ENCODE results near the gene CTDSP1. TPM values are rescaled to one million over a fixed set of nuclear protein-coding genes. Genes with fewer than 3 reads are reported as not detected.

Gene CTDSP1
- polyA plus RNA-seq, 4 donors = 94.3 to 181 (median 127) TPM

DNA sequence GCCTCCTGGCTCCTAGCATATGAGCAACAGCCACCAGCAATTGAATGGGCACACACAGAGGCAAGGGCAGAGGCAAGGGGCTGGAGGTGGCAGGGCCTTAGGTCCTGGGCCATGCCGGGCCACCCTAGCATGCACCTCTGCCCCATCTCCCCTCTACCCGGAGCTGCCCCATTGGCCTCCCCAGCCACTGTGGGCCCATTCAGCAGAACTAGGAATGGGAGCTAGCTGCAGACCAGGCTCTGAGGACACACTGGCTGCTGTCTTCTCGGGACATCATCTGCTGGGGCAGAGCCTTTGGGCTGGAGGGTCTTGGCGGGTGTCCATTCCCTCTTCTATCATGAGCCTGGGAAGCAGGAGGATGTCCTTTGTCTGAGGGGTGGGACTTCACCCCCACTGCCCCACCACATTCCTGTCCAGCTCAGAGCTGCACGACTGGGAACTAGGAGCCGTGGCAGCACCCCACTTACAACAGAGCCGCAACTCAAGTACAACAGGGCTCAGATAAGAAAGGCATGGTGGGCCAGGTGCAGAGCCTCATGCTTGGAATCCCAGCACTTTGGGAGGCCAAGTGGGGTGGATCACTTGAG lies 20.1 kb downstream of the CTDSP1 start:
- peaks cover 0 to 30% (median 4%) of the 10 kb centered on the region in 3 donors for H3K4me1 ChIP-seq (ENCODE audit: control insufficient read depth in 3 of 3, insufficient read depth in 2 of 3, low read depth in 1 of 3, low read length in 2 of 3)
- H3K27ac ChIP-seq (ENCODE audit: low read depth in 1 of 3, low read length in 2 of 3) = peak overlapping the region; percentile 80 to 93 (median 81)
- FAIRE-seq (no peak), DNase-seq (peak; percentile 45 to 54)
- no peaks in the 10 kb centered on the region for H3K27me3 ChIP-seq (ENCODE audit: control insufficient read depth in 3 of 3, insufficient read depth in 3 of 3, low read length in 3 of 3)
- H3K4me3 ChIP-seq (ENCODE audit: low read depth in 1 of 3, low read length in 3 of 3) = peak overlapping the region; percentile 28 to 78 (median 69)
- WGBS, 3 donors = 12 to 57% (median 34%) methylated on average over 7 of the region's 7 CpGs
- no peaks in the 10 kb centered on the region for H3K9me3 ChIP-seq (ENCODE audit: control insufficient read depth in 2 of 2, insufficient read depth in 1 of 2, low read depth in 1 of 2, low read length in 1 of 2)
- H3K36me3 ChIP-seq (ENCODE audit: control insufficient read depth in 3 of 3, insufficient read depth in 2 of 3, low read depth in 1 of 3, low read length in 3 of 3) = peaks cover 0 to 43% (median 5%) of the 10 kb centered on the region in 3 donors

DNA sequence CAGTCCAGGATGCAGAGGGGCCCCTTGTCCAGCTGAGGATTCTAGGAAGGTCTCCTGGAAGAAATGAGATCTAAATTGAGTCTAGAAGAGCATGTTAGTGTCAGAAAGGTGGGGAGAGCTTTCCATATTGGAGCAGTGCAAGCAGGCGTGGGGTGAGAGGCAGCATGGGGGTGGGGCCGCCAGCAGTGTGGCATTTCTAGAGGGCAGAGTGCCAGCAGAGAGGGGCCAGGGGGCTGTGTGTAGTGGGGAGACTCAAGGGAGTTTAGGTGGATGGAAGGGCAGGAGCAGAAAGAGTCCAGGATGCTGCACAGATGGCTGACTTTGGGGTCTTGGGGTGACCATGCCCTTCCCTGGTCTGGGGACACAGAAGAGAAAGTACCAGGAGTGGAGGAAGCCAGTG lies 21.4 kb downstream of the CTDSP1 start:
- H3K27me3 ChIP-seq (ENCODE audit: control insufficient read depth in 3 of 3, insufficient read depth in 3 of 3, low read length in 3 of 3) = no peaks in the 10 kb centered on the region
- DNase-seq = peak in 1 of 2 donors; percentile 54
- peak overlapping the region; percentile 69 to 94 (median 93) for H3K27ac ChIP-seq (ENCODE audit: low read depth in 1 of 3, low read length in 2 of 3)
- H3K36me3 ChIP-seq (ENCODE audit: control insufficient read depth in 3 of 3, insufficient read depth in 2 of 3, low read depth in 1 of 3, low read length in 3 of 3) = peaks cover 2 to 54% (median 5%) of the 10 kb centered on the region in 3 donors
- peak overlapping the region in 2 of 3 donors; percentile 69 to 78 for H3K4me3 ChIP-seq (ENCODE audit: low read depth in 1 of 3, low read length in 3 of 3)
- FAIRE-seq = no peak
- peaks cover 0 to 30% (median 4%) of the 10 kb centered on the region in 3 donors for H3K4me1 ChIP-seq (ENCODE audit: control insufficient read depth in 3 of 3, insufficient read depth in 2 of 3, low read depth in 1 of 3, low read length in 2 of 3)
- 23 to 67% (median 37%) methylated on average over 2 of the region's 2 CpGs for WGBS, 3 donors
- no peaks in the 10 kb centered on the region for H3K9me3 ChIP-seq (ENCODE audit: control insufficient read depth in 2 of 2, insufficient read depth in 1 of 2, low read depth in 1 of 2, low read length in 1 of 2)

DNA sequence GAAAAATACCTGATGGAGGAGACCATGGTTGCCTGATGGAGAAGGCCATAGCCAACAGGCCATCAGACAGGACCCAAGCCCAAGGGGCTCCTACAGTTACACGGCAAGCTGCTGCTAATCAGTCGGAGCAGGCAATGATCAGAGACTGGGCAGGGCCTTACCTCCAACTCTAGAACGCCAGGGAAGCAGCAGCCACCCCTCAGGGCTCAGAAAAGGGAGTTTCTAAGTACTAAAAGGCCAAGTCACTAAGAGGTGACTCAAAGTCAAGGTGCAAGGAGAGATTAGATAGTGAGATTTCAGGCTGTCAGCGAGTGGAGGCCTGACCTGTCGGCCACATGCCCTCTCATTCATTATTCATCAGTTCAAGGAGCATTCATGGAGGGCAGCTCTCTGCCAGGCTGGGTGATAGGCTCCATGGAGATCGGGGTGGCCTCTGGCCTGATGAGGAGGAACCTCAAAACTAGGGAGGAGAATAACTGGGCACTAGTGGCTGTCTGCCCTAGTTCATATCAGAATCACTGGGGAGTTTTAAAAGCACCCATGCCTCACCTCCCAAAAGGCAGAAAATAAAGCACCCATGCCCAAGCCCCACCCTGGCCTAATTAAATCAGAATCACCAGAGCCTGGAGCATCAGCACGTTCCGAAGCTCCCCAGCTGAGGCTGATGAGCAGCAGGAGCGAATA lies 22.9 kb downstream of the CTDSP1 start:
- 38 to 72% (median 52%) methylated on average over 9 of the region's 9 CpGs for WGBS, 3 donors
- Histone ChIP-seq H3K36me3 (ENCODE audit: control insufficient read depth in 3 of 3, insufficient read depth in 2 of 3, low read depth in 1 of 3, low read length in 3 of 3) (peaks cover 2 to 68% (median 5%) of the 10 kb centered on the region in 3 donors), H3K4me1 (ENCODE audit: control insufficient read depth in 3 of 3, insufficient read depth in 2 of 3, low read depth in 1 of 3, low read length in 2 of 3) (peaks cover 0 to 27% (median 4%) of the 10 kb centered on the region in 3 donors), H3K27me3 (ENCODE audit: control insufficient read depth in 3 of 3, insufficient read depth in 3 of 3, low read length in 3 of 3) (no peaks in the 10 kb centered on the region), H3K4me3 (ENCODE audit: low read depth in 1 of 3, low read length in 3 of 3) (peak overlapping the region in 2 of 3 donors; percentile 7 to 12), H3K27ac (ENCODE audit: low read depth in 1 of 3, low read length in 2 of 3) (peak overlapping the region; percentile 75 to 94 (median 93)), H3K9me3 (ENCODE audit: control insufficient read depth in 2 of 2, insufficient read depth in 1 of 2, low read depth in 1 of 2, low read length in 1 of 2) (no peaks in the 10 kb centered on the region)
- DNase-seq = peak; percentile 65 to 94
- FAIRE-seq = no peak

DNA sequence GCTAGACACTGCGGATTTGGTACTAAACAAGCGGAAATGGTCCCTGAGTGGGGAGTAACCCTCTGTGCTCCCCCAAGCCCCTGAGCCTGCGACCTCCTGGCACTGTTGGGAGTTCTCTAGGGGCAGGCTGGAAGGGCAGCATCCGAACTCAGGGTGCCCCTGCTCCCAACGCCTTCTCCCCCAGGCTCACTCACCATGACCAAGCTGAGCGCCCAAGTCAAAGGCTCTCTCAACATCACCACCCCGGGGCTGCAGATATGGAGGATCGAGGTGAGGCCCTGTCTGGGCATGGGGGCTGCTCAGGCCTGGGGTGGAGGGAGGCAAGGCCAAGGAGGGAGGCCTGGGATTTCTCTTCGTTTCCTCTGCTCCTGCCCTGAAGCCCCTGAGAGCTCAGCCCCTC lies 23.9 kb downstream of the CTDSP1 start:
- no peak for FAIRE-seq
- 80 to 85% (median 81%) methylated on average over 7 to 9 of the region's 9 CpGs for WGBS, 3 donors
- peaks cover 2 to 78% (median 8%) of the 10 kb centered on the region in 3 donors for H3K36me3 ChIP-seq (ENCODE audit: control insufficient read depth in 3 of 3, insufficient read depth in 2 of 3, low read depth in 1 of 3, low read length in 3 of 3)
- DNase-seq = no peak
- no peaks in the 10 kb centered on the region for H3K9me3 ChIP-seq (ENCODE audit: control insufficient read depth in 2 of 2, insufficient read depth in 1 of 2, low read depth in 1 of 2, low read length in 1 of 2)
- H3K4me1 ChIP-seq (ENCODE audit: control insufficient read depth in 3 of 3, insufficient read depth in 2 of 3, low read depth in 1 of 3, low read length in 2 of 3) = peaks cover 0 to 17% (median 0%) of the 10 kb centered on the region in 3 donors
- no peaks in the 10 kb centered on the region for H3K27me3 ChIP-seq (ENCODE audit: control insufficient read depth in 3 of 3, insufficient read depth in 3 of 3, low read length in 3 of 3)
- no peak overlapping the region for H3K27ac ChIP-seq (ENCODE audit: low read depth in 1 of 3, low read length in 2 of 3)
- peak overlapping the region in 1 of 3 donors; percentile 2 for H3K4me3 ChIP-seq (ENCODE audit: low read depth in 1 of 3, low read length in 3 of 3)

DNA sequence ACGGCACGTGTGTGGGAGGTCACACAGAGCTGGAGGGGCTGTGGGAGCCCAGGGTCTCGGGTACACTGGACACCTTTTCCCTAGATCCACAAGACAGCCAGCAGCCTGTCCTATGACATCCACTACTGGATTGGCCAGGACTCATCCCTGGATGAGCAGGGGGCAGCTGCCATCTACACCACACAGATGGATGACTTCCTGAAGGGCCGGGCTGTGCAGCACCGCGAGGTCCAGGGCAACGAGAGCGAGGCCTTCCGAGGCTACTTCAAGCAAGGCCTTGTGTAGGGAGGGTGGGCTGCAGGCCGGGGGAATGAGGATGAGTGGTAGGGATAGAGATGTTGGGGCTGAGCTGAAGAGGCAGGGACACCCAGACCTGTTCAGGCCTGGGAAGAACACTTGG lies 25.9 kb downstream of the CTDSP1 start:
- WGBS, 3 donors = 85 to 93% (median 87%) methylated on average over 10 of the region's 10 CpGs
- no peak overlapping the region for H3K4me3 ChIP-seq (ENCODE audit: low read depth in 1 of 3, low read length in 3 of 3)

DNA sequence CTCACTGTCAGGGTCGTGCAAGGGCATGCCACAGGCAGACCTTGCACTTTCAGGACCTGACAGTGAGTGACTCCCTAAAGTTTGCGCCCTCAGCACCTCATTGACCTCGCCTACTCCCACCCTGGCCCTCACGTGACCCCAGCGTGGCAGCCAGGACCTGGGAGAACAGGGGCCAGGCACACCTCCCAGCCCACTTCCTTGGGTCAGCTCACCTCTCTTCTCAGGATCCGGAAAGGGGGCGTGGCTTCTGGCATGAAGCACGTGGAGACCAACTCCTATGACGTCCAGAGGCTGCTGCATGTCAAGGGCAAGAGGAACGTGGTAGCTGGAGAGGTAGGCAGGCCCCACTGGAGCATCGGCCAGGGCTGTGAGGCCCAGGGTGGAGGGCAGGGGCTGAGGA lies 28.1 kb downstream of the CTDSP1 start:
- H3K9me3 ChIP-seq (ENCODE audit: control insufficient read depth in 2 of 2, insufficient read depth in 1 of 2, low read depth in 1 of 2, low read length in 1 of 2) = no peaks in the 10 kb centered on the region
- 72 to 76% (median 74%) methylated on average over 11 of the region's 11 CpGs for WGBS, 3 donors
- H3K4me3 ChIP-seq (ENCODE audit: low read depth in 1 of 3, low read length in 3 of 3) = no peak overlapping the region
- H3K27me3 ChIP-seq (ENCODE audit: control insufficient read depth in 3 of 3, insufficient read depth in 3 of 3, low read length in 3 of 3) = no peaks in the 10 kb centered on the region
- DNase-seq (no peak), FAIRE-seq (no peak)
- no peak overlapping the region for H3K27ac ChIP-seq (ENCODE audit: low read depth in 1 of 3, low read length in 2 of 3)
- peaks cover 0 to 5% (median 0%) of the 10 kb centered on the region in 3 donors for H3K4me1 ChIP-seq (ENCODE audit: control insufficient read depth in 3 of 3, insufficient read depth in 2 of 3, low read depth in 1 of 3, low read length in 2 of 3)
- H3K36me3 ChIP-seq (ENCODE audit: control insufficient read depth in 3 of 3, insufficient read depth in 2 of 3, low read depth in 1 of 3, low read length in 3 of 3) = peaks cover 2 to 96% (median 22%) of the 10 kb centered on the region in 3 donors

More for the DNA sequence above, 25.9 kb downstream of the CTDSP1 start:
- DNase-seq = no peak
- no peaks in the 10 kb centered on the region for H3K27me3 ChIP-seq (ENCODE audit: control insufficient read depth in 3 of 3, insufficient read depth in 3 of 3, low read length in 3 of 3)
- H3K9me3 ChIP-seq (ENCODE audit: control insufficient read depth in 2 of 2, insufficient read depth in 1 of 2, low read depth in 1 of 2, low read length in 1 of 2) = no peaks in the 10 kb centered on the region
- peaks cover 0 to 17% (median 0%) of the 10 kb centered on the region in 3 donors for H3K4me1 ChIP-seq (ENCODE audit: control insufficient read depth in 3 of 3, insufficient read depth in 2 of 3, low read depth in 1 of 3, low read length in 2 of 3)
- peaks cover 2 to 90% (median 13%) of the 10 kb centered on the region in 3 donors for H3K36me3 ChIP-seq (ENCODE audit: control insufficient read depth in 3 of 3, insufficient read depth in 2 of 3, low read depth in 1 of 3, low read length in 3 of 3)
- no peak for FAIRE-seq
- H3K27ac ChIP-seq (ENCODE audit: low read depth in 1 of 3, low read length in 2 of 3) = no peak overlapping the region

DNA sequence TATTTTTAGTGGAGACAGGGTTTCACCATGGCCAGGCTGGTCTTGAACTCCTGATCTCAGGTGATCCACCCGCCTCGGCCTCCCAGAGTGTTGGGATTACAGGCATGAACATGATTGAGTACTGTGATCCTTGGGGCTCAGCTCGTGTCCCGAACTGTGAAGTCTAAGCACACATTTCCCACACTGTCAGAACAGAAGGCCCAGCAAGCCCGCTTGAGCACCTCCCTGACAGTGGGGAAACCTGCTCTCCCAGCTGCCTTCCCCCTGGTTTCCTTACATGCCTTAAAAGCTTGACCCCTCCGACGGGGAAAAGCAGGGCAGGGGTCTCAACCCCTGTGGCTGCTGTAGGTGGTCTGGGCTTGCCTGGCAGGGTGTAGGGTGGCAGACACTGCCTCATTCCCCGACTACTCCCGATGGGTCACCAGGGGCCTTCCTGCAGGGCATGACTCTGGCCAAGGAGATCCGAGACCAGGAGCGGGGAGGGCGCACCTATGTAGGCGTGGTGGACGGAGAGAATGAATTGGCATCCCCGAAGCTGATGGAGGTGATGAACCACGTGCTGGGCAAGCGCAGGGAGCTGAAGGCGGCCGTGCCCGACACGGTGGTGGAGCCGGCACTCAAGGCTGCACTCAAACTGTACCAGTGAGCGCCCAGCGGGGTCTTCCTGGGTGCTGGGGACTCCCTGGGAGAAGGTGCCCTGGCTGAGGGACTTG lies 29.3 kb downstream of the CTDSP1 start:
- peaks cover 2 to 96% (median 19%) of the 10 kb centered on the region in 3 donors for H3K36me3 ChIP-seq (ENCODE audit: control insufficient read depth in 3 of 3, insufficient read depth in 2 of 3, low read depth in 1 of 3, low read length in 3 of 3)
- DNase-seq = no peak

DNA sequence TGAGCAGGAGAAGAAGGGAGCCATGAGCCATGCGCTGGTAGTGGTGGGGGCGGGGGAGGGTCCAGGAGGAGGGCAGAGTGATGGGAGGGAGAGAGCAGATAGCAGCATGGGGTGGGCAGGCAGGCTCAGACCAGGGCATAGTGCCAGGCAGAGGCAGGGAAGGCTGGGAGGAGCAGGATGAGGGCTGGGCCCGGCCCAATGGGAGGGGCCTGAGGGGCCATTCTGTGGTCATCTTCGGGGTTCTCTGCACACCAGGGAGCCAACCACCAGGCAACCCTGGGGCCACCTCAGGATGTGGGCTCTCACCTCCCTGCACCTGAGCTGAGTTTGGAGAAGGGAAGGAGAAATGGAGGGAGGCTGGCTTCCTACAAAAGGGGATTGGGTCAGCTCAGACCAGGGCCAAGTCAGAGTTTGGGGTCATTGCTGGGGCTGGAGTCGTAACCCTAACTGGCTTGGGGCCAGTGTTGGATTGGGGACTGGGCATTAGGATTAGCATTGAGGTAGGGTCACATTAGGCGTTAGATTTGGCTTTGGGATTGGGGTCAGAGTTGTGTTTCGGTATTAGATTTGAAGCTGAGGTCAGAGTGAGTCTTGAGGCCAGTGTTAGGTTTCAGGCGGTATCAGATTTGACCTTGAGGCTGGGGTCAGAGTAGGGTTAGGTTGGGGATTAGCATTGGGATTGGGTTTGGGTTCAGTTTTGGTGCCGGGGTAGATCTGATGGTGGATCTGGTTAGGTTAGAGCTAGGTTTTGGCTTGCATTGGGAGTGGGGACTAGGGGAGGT lies 30.4 kb downstream of the CTDSP1 start:
- Histone ChIP-seq H3K9me3 (ENCODE audit: control insufficient read depth in 2 of 2, insufficient read depth in 1 of 2, low read depth in 1 of 2, low read length in 1 of 2) (no peaks in the 10 kb centered on the region), H3K27ac (ENCODE audit: low read depth in 1 of 3, low read length in 2 of 3) (no peak overlapping the region), H3K36me3 (ENCODE audit: control insufficient read depth in 3 of 3, insufficient read depth in 2 of 3, low read depth in 1 of 3, low read length in 3 of 3) (peaks cover 2 to 98% (median 24%) of the 10 kb centered on the region in 3 donors), H3K27me3 (ENCODE audit: control insufficient read depth in 3 of 3, insufficient read depth in 3 of 3, low read length in 3 of 3) (no peaks in the 10 kb centered on the region), H3K4me1 (ENCODE audit: control insufficient read depth in 3 of 3, insufficient read depth in 2 of 3, low read depth in 1 of 3, low read length in 2 of 3) (no peaks in the 10 kb centered on the region), H3K4me3 (ENCODE audit: low read depth in 1 of 3, low read length in 3 of 3) (no peak overlapping the region)
- DNase-seq (no peak), FAIRE-seq (no peak)
- 68 to 78% (median 74%) methylated on average over 8 to 9 of the region's 9 CpGs for WGBS, 3 donors

More for the DNA sequence above, 29.3 kb downstream of the CTDSP1 start:
- Histone ChIP-seq H3K27me3 (ENCODE audit: control insufficient read depth in 3 of 3, insufficient read depth in 3 of 3, low read length in 3 of 3) (no peaks in the 10 kb centered on the region), H3K4me1 (ENCODE audit: control insufficient read depth in 3 of 3, insufficient read depth in 2 of 3, low read depth in 1 of 3, low read length in 2 of 3) (no peaks in the 10 kb centered on the region), H3K27ac (ENCODE audit: low read depth in 1 of 3, low read length in 2 of 3) (no peak overlapping the region), H3K4me3 (ENCODE audit: low read depth in 1 of 3, low read length in 3 of 3) (no peak overlapping the region), H3K9me3 (ENCODE audit: control insufficient read depth in 2 of 2, insufficient read depth in 1 of 2, low read depth in 1 of 2, low read length in 1 of 2) (no peaks in the 10 kb centered on the region)
- FAIRE-seq = no peak
- 91 to 95% (median 92%) methylated on average over 24 of the region's 24 CpGs for WGBS, 3 donors

Data from small intestine (tissue), 7 donors.